Stimulated activated CD8-positive, alpha-beta memory T cell treated with anti-CD3 and anti-CD28 coated beads, Interleukin-15, amount 100 ng/mL, for 48 hours (primary cell): ENCODE measurements around the gene AVL9.
"Not testable (repeated sequence)": the region's sequence is repeated elsewhere in the genome, so short reads cannot be mapped to it uniquely, and the experiment has no call there.

Experiments
- DNase-seq, 2 donors: peaks; one replicate each; pipeline ENCODE4 v3.0.0-alpha.2; 2020; ENCODE audit warnings: low read depth in 2 of 2

AVL9 gene

GRCh38 chr7:32495298-32496051 is at the start of gene AVL9:
Gene AVL9, plus strand, starts transcription at chr7:32495489. Its CDS starts 221 bp downstream, at chr7:32495710.
- peak; percentile 99 for DNase-seq

GRCh38 chr7:32447218-32447617 is 48.1 kb upstream of the AVL9 start:
- DNase-seq, result no peak

GRCh38 chr7:32453341-32454011 is 41.8 kb upstream of the AVL9 start:
- no peak for DNase-seq

- no peak for DNase-seq
Observed at GRCh38 chr7:32458025-32458424, 37.3 kb upstream of the AVL9 start.

GRCh38 chr7:32459788-32460187 is 35.5 kb upstream of the AVL9 start:
- DNase-seq, result no peak

GRCh38 chr7:32461484-32461883 is 33.8 kb upstream of the AVL9 start:
- DNase-seq, result no peak

GRCh38 chr7:32462451-32462850 is 32.8 kb upstream of the AVL9 start:
- no peak for DNase-seq

- no peak for DNase-seq
Observed at GRCh38 chr7:32462977-32463376, 32.3 kb upstream of the AVL9 start.

- not testable (repeated sequence) for DNase-seq
Observed at GRCh38 chr7:32464641-32465416, 30.5 kb upstream of the AVL9 start.

GRCh38 chr7:32470004-32470403 is 25.3 kb upstream of the AVL9 start:
- not testable (repeated sequence) for DNase-seq

- no peak for DNase-seq
Observed at GRCh38 chr7:32470871-32471270, 24.4 kb upstream of the AVL9 start.

GRCh38 chr7:32472015-32472414 is 23.3 kb upstream of the AVL9 start:
- no peak for DNase-seq

GRCh38 chr7:32474008-32474407 is 21.3 kb upstream of the AVL9 start:
- DNase-seq, result no peak

GRCh38 chr7:32476816-32477648 is 18.3 kb upstream of the AVL9 start:
- DNase-seq, result no peak

- no peak for DNase-seq
Observed at GRCh38 chr7:32477649-32477980, 17.7 kb upstream of the AVL9 start.

- DNase-seq, result no peak
Observed at GRCh38 chr7:32479574-32480200, 15.6 kb upstream of the AVL9 start.

- no peak for DNase-seq
Observed at GRCh38 chr7:32481176-32481575, 14.1 kb upstream of the AVL9 start.

GRCh38 chr7:32481921-32482320 is 13.4 kb upstream of the AVL9 start:
- no peak for DNase-seq

- no peak for DNase-seq
Observed at GRCh38 chr7:32489788-32490126, 5.5 kb upstream of the AVL9 start.

- DNase-seq, result peak; percentile 83 to 84
Observed at GRCh38 chr7:32490127-32490796, 5.0 kb upstream of the AVL9 start, which contains the start of gene LSM5. Gene LSM5, minus strand, starts transcription at chr7:32490380. Its CDS starts 15 bp downstream, at chr7:32490365.

- no peak for DNase-seq
Observed at GRCh38 chr7:32494946-32495297, 367 bp upstream of the AVL9 start.
